HG03103 (cell line): ENCODE results near the gene PDGFD.

Source experiments
- ATAC-seq: cut with Tn5 transposase; IDR thresholded peaks from one replicate; pipeline ENCODE4 v1.9.1; 2021; ENCODE audit warnings: low read depth; ENCODE audit not compliant: unreplicated experiment

PDGFD gene

DNA sequence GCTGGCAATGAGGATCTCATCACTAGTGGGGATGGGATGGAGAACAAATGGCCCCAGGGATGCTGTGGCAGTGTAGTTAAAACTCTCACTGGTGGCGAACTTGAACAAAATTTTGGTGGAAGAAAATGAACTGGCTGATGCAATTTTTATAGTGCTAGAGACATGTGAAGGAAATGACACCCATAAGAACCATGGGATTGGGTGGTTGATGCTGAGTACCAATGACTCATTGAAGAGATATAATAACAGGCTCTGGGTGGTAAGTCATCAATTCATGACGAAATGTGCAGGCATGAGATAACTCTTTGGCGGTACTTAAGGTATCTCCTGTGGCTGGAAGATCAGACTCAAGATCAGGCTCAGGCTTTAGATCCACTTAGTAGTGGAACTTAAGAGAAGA lies 300.4 kb downstream of the PDGFD start:
- no peak for ATAC-seq

DNA sequence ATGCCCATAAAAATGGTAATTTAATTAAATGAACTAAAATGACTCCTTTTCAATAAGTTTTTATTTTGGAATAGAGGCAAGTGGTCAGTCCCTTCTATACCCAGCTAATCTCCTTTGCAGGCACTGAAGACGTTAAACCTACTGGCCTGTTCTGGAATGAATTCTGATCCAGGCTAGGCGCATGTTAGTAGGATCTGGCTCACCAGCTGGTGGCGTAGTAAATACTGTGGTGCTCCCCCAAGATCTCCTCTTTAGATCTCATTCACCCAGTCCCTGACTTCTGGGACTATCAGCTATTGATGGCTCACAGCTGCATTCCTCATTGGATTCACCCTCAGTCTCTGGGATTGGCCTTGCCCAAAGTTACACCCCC lies 301.2 kb downstream of the PDGFD start:
- ATAC-seq, result no peak

DNA sequence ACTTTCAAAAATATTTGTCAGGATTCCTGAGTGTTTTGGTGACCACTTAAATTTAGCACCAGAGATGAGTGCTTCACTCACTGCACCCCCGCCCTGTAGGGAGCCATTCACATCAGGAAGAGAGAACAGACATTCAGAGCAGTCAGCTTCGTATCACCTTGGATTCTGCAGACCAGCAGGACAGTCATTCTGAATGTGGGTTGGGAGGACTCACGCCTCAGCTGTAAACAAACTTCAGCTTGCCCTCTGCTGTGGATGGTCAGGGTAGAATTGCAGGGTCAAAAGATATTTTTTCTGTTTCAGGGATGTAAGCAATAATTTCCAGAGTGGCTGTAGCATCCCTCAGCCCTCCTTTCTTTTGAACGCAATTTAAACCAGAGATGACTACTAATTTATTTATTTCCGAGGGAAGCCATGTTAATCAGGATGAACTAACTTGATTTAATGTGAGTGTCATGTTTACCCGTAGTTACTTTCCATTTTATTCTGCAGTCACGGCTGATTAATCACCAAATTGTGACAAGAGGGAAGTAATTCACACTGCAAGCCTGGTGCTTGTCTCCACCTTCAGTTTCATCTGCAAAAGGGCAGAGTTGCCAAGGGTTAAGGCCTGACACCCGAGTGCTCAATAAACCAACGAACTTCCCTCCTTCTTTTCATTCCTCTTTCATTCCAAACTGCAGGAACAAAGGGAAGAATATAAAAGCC lies 301.7 kb downstream of the PDGFD start:
- peak; percentile 74 for ATAC-seq
